ENCODE data around the gene POLA2.
A peak's percentile ranks its signal among the peaks of the same experiment; 100 is the strongest.
"Not testable (repeated sequence)": the region's sequence is repeated elsewhere in the genome, so short reads cannot be mapped to it uniquely, and the experiment has no call there.

POLA2 gene

GRCh38 chr11:65261591-65262380 lies at the start of gene POLA2:
Gene POLA2, plus strand, starts transcription at chr11:65261962. Its CDS starts 331 bp downstream, at chr11:65262293.
- DNase-seq (ENCODE audit: low read depth): peak; percentile 75

- no peak for DNase-seq (ENCODE audit: low read depth)
These were observed 49.4 kb upstream of the POLA2 start for GRCh38 chr11:65212226-65212801.

GRCh38 chr11:65213322-65214211 lies 48.2 kb upstream of the POLA2 start:
- DNase-seq (ENCODE audit: low read depth): no peak

- DNase-seq (ENCODE audit: low read depth): no peak
These were observed 47.4 kb upstream of the POLA2 start for GRCh38 chr11:65214212-65214845.

- DNase-seq (ENCODE audit: low read depth): no peak
These were observed 46.2 kb upstream of the POLA2 start for GRCh38 chr11:65215441-65216076.

- DNase-seq (ENCODE audit: low read depth): no peak
These were observed 44.9 kb upstream of the POLA2 start for GRCh38 chr11:65216830-65217229.

- DNase-seq (ENCODE audit: low read depth): no peak
These were observed 44.0 kb upstream of the POLA2 start for GRCh38 chr11:65217441-65218423.

GRCh38 chr11:65218446-65218845 lies 43.3 kb upstream of the POLA2 start:
- no peak for DNase-seq (ENCODE audit: low read depth)

- no peak for DNase-seq (ENCODE audit: low read depth)
These were observed 41.9 kb upstream of the POLA2 start for GRCh38 chr11:65219930-65220213.

GRCh38 chr11:65221026-65221425 lies 40.7 kb upstream of the POLA2 start:
- no peak for DNase-seq (ENCODE audit: low read depth)

GRCh38 chr11:65223011-65223410 lies 38.8 kb upstream of the POLA2 start:
- DNase-seq (ENCODE audit: low read depth): no peak

GRCh38 chr11:65224930-65225278 lies 36.9 kb upstream of the POLA2 start:
- peak; percentile 45 for DNase-seq (ENCODE audit: low read depth)

GRCh38 chr11:65225279-65226102 lies 36.3 kb upstream of the POLA2 start:
- DNase-seq (ENCODE audit: low read depth): no peak

GRCh38 chr11:65226103-65226442 lies 35.7 kb upstream of the POLA2 start:
- DNase-seq (ENCODE audit: low read depth): no peak

GRCh38 chr11:65227879-65228278 lies 33.9 kb upstream of the POLA2 start:
- DNase-seq (ENCODE audit: low read depth): no peak

- DNase-seq (ENCODE audit: low read depth): no peak
These were observed 25.3 kb upstream of the POLA2 start for GRCh38 chr11:65236194-65237059.

GRCh38 chr11:65238302-65238701 lies 23.5 kb upstream of the POLA2 start:
- DNase-seq (ENCODE audit: low read depth): not testable (repeated sequence)

- DNase-seq (ENCODE audit: low read depth): no peak
These were observed 20.6 kb upstream of the POLA2 start for GRCh38 chr11:65241134-65241533.

GRCh38 chr11:65241692-65242091 lies 20.1 kb upstream of the POLA2 start:
- no peak for DNase-seq (ENCODE audit: low read depth)

All from non-pigmented ciliary epithelial cell (primary cell).